ENCODE data around the gene SLC25A47.
"Not testable (repeated sequence)": the region's sequence is repeated elsewhere in the genome, so short reads cannot be mapped to it uniquely, and the experiment has no call there.

The SLC25A47 gene

DNA sequence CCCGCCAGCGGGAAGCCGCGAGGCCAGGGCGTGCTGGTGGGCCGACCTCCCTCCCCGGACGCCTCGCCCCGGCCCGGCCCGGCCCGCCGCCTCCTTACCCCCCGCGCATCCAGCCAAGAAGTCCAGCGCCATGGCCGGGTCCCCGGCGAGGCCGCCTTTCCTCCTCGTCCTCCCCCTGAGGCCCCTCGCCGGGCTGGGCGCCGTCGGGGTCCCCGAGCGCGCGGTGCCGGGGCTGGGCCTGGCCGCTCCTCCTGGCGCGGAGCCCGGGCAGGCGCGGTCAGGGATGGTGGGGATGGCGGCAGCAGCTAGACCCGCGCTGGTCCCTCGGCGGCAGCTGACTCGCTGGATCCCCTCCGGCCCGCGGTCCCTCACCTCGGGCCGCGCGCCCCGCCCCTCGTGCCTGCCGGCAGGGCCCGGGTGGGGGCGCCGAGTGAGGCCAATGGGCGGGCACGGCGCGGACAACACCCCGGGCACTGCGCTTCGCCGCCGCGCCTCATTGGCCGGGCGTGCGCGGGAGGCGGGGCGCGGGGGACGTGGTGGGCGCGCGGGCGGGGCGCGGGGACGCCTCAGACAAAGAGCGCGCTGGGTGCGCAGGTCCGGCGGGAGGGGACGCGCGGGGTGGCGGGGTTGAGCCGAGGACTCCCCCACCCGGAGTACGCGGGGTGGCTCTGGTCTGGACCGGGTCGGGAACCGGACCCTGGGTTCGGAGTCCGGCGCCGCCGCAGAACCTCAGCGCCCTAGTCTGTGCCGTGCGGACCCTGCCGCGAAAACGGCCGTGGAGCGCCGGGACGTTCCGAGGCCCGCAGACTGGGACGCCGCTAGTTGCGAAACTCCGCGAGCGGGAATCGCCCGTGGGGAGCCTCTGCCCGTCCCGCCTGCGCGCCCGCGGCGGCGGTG, 16.8 kb upstream of the SLC25A47 start, which contains the start of gene SLC25A29:
TSS of gene SLC25A29 (minus strand) at position 344 of the 897 bp plus-strand sequence. CDS start at position 132, 212 bp downstream.
- peak; percentile 79 for DNase-seq

DNA sequence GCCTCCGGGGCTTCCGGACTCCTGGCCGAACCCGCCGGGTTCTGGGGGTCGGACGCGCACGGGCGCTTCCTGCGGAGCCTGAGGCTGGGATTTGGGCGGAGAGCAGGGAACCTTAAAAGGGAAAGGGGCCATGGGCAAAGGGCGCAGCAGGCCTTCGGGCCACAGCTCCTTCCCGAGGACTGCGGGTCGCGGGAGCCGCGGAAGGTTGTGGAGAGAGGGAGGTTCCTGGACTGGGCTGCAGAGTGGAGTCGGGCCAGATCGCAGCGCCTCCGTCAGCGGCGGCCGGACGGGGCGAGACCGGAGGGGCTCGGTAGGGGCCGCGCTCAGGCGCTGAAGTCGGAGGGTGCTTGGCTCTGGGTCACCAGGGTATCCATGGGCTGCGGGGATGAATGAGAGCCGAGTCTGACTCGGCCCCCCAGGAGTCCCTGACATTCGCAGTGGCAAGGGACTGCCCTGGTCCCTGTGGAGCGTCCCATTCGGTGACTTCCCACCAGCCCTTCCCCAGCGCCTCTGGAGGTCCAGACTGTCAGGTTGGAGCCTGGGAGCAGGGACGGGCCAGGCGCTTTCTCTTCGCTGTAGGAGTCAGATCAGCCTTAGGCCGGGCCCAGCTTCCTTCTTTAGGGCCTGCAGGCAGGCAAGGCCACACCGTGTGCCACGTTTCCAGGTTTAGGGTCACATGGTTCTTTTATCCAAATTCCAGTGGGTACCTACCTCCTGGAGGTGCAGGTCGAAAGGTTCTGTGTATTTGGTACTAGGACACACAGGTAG, 16.0 kb upstream of the SLC25A47 start:
- DNase-seq = no peak

- DNase-seq = no peak
Observed at GRCh38 chr14:100307766-100308426, 15.2 kb upstream of the SLC25A47 start.

GRCh38 chr14:100308427-100308792, 14.7 kb upstream of the SLC25A47 start:
- not testable (repeated sequence) for DNase-seq

DNA sequence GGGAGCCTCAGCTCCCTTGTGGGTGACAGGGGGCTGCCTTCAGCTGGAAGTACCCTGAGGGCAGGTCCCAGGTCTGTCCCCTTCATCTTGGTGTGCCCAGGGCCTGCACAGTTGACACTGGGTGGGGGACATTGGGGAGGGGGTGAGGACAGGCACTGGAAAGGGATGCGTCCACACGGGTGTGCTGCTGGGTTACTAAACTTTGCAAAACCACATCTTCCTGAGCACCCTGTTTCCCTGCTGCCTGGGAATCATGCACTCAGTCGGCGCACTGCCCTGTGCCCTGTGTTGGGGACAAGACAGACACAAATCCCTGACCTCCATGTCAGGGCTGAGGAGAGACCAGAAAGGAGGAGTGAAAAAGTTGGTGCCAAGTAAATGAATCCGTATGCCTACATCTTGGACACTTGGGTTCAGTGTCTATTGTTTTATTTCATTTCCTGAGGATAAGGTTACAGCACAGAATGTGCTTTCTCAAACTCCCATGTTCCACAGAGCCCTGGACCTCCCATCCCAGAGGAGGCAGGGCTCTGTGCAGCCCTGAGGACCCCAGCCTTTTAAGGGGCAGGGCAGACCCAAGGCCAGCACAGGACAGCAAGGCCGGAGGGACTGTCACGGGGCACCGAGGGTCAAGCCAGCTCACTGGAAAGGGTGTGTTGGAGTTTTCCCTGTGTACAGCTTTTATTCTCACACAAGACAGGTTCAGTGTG, 14.0 kb upstream of the SLC25A47 start:
- DNase-seq = no peak

GRCh38 chr14:100312110-100312876, 10.8 kb upstream of the SLC25A47 start:
- DNase-seq = not testable (repeated sequence)

DNA sequence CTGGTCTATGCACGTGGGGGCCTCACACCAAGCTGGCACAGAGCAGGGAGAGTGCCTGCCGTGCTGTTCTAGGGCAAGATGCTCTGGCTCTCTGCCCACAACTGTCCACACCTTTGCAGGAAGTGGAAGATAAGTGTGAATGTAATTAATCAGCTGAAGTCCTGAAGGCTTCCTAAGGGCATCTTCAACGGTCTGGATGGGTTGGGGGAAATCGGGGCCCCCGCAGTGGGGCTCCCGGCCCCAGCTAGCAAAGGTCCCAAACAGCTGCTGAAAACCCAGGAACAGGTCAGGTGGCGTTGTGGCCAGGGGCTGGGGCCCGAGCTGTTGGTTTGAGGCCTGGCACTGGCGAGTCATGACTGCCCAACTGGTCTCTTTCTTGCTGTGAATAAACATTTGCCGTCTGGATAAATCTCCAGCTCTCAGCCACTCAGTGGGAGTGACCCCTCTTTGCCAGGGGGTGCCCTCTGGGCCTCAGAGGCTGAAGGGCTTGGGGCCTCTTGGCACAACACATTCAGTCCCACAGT, 10.2 kb upstream of the SLC25A47 start:
- no peak for DNase-seq

- no peak for DNase-seq
Observed at GRCh38 chr14:100313464-100314230, 9.5 kb upstream of the SLC25A47 start.

DNA sequence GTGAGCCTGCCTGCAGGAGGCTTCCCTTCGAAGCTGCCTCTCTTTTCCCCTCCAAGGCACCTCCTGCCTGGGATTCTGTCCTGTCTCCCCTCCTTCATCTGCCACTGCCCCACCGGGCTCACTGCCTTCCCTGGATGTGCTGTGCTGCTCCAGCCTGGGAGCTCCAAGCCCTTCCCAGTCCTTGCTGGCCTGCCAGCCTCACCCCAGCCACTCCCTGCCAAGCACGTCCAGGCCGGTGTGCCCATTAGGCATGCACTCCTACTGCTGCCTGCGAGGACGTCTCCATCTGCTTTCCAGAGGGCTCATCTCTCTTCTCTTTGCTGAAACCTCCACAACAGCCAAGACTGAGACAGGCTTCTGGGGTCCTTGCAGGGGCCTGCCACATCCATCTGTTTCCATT, 8.4 kb upstream of the SLC25A47 start:
- no peak for DNase-seq

GRCh38 chr14:100317389-100317788, 5.8 kb upstream of the SLC25A47 start:
- no peak for DNase-seq

DNA sequence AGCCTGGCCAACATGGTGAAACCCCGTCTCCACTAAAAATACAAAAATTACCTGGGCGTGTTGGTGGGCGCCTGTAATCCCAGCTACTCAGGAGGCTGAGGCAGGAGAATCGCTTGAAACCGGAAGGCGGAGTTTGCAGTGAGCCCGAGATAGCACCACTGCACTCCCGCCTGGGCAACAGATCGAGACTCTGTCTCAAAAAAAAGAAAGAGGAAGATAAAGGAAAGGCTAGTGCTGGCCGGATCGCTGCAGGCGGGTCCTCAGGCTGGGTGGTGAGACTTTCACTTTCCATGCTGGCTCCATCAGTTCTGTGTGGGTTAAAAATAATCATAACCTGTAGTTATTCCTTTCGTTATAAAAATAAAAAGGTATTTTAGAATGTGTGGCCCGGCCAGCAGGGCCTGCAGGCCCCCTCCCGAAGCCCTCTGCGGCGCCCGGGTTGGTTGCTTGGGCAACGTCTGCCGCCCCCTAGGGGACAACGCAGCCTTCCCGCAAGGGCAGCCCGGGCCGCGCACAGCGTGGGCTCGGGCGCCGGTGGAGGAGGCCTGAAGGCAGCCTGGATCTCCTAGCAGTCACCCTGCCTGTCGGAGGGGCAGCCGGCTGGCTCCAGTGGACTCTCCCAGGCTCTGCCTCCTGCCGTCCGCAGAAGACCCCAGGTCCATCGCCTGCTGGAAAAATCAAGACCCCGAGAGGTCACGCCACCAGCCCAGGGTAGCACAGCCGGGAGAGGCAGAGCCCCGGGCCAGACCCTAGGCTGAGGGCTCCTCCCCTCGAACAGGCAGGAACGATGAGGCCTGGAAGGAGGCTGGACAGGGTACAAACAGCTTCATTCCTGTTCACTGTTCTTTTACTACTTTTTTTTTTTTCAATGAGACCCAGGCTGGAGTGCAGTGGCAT, 5.0 kb upstream of the SLC25A47 start:
- DNase-seq = no peak

DNA sequence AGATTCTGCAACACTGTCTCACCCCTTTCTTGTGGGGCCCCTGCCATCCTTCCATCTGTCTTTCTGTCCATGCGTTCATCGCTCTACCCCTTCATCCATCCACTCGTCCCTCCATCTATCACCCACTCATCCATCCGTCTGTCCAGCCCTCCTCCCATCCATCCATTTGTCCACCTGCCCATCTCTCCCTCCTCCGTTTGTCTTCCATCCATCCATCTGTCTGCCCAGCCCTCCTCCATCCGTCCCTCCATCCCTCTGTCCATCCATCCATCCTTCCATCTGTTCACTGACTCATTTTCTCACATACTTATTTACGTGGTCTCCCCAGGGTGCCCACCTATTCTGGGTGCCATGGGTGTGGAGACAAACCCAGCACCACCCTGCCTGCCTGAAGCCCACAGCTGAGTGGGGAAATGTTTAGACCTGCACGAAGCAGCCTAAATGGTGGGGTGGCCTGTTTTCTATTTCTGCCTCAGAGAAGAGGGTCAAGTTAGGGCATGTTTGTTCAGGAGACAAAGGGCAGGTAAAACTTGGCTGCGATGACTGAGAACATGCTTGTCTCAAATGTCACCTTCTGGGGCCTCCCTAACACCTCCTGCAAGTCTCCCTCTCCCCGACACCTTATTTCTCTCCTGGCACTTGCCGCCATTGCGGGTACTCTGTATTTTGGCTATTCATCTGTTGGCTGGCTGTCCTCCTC, 2.8 kb upstream of the SLC25A47 start:
- no peak for DNase-seq

- DNase-seq = no peak
Observed at GRCh38 chr14:100321473-100322137, 1.5 kb upstream of the SLC25A47 start.

- DNase-seq = no peak
Observed at GRCh38 chr14:100322138-100322957, 791 bp upstream of the SLC25A47 start.

DNA sequence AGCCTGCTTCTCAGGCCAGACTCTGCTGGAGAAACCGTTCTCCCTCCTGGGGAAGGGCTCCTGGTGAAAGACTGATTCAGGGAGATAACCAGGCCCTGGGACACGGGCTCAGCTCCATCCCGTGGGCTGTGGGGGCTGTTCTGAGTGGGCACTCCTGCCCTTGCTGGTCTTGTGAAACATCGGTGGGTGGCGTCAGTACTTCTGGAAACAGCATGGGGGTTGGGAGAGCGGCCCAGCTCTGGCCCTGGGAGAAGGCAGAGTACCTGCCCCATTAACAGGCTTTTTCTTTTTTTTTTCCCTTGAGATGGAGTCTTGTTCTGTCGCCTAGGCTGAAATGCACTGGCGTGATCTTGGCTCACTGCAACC, 786 bp downstream of the SLC25A47 start:
- no peak for DNase-seq

GRCh38 chr14:100325231-100325632, 2.1 kb downstream of the SLC25A47 start:
- no peak for DNase-seq

GRCh38 chr14:100325958-100326357, 2.8 kb downstream of the SLC25A47 start:
- no peak for DNase-seq

- no peak for DNase-seq
Observed at GRCh38 chr14:100327128-100327527, 4.0 kb downstream of the SLC25A47 start.
